ENCODE measurements around the gene TPCN1. TPM values are rescaled to one million over a fixed set of nuclear protein-coding genes. Genes with fewer than 3 reads are reported as not detected.
A peak's percentile ranks its signal among the peaks of the same experiment; 100 is the strongest.

TPCN1 gene
- total RNA-seq, 1 experiment from 2014 or later, result 29.7 TPM

GRCh38 chr12:113186033-113186365 lies 35.3 kb upstream of the TPCN1 start:
- H3K9me3 ChIP-seq (ENCODE audit: control insufficient read depth in 1 of 2, insufficient read depth in 1 of 2, low read depth in 1 of 2, low read length in 2 of 2), result no peaks in the 10 kb centered on the region
- H3K36me3 ChIP-seq (ENCODE audit: control insufficient read depth in 1 of 2, insufficient read depth in 2 of 2, low read length in 2 of 2), result peaks cover 3 to 20% of the 10 kb centered on the region in 2 experiments; a peak in 2 of 4 replicates
- peak overlapping the region; percentile 95 for H3K27ac ChIP-seq (ENCODE audit: low read depth, low read length)
- H3K4me3 ChIP-seq (replicated peaks in 1 of 2; ENCODE audit: low read depth in 1 of 2, low read length in 2 of 2), result peak overlapping the region; percentile 87 to 89
- no peaks in the 10 kb centered on the region for H3K27me3 ChIP-seq (ENCODE audit: insufficient read depth, low read length)
- ChIA-PET POLR2A (interaction anchor here (1.3 to 2.5 kb wide), 3 partner anchors 8 to 36 kb away, joined by 3 to 15 read pairs (median 5); partner anchors contain the start of gene TPCN1), RAD21 (ENCODE audit: low non-redundant PET in 1 of 2, low total read pairs in 2 of 2, uncharacterized antibody in 2 of 2, unreplicated experiment in 2 of 2) (no interaction called here), CTCF (interaction anchor here (3.7 kb wide), 1 partner anchor 11 kb away, joined by 16 read pairs; no protein-coding TSS in a partner anchor)
- no peaks in the 10 kb centered on the region for H3K9me2 ChIP-seq (ENCODE audit: insufficient read depth)
- DNase-seq (ENCODE audit: low read depth, low spot score) (no peak), ATAC-seq (no peak)
- intact Hi-C loops (cut with micrococcal nuclease), result no loop called here
- H3K79me2 ChIP-seq (ENCODE audit: insufficient read depth, low read length), result peaks cover 69% of the 10 kb centered on the region
- H3K4me2 ChIP-seq (ENCODE audit: low read length), result peak overlapping the region; percentile 83
- H3K4me1 ChIP-seq (ENCODE audit: control insufficient read depth in 1 of 2, insufficient read depth in 2 of 2, low read length in 2 of 2), result peaks cover 14 to 49% of the 10 kb centered on the region in 2 experiments; a peak in 3 of 4 replicates
- TF ChIP-seq MAX (IDR thresholded peaks at IDR 0.05), result peak; percentile 34; the same call in 1 of the 2 replicates
- no peak for TF ChIP-seq POLR2A (IDR thresholded peaks at IDR 0.05; ENCODE audit: borderline replicate concordance, extremely low read depth, insufficient read depth, insufficient read length)
- H2AFZ ChIP-seq (ENCODE audit: low read depth, low read length, poor library complexity, severe bottlenecking), result no peak overlapping the region
- H4K20me1 ChIP-seq (ENCODE audit: insufficient read depth), result no peaks in the 10 kb centered on the region; the same call in 1 of the 2 replicates
- no TSS peak for BruUV-seq (replicated peaks)
- H3K9ac ChIP-seq (ENCODE audit: low read length), result peak overlapping the region; percentile 100

GRCh38 chr12:113186666-113187325 lies 34.5 kb upstream of the TPCN1 start:
- Histone ChIP-seq H2AFZ (ENCODE audit: low read depth, low read length, poor library complexity, severe bottlenecking) (no peak overlapping the region), H3K9ac (ENCODE audit: low read length) (peak overlapping the region; percentile 100), H3K9me2 (ENCODE audit: insufficient read depth) (no peaks in the 10 kb centered on the region), H3K79me2 (ENCODE audit: insufficient read depth, low read length) (peaks cover 61% of the 10 kb centered on the region), H3K4me1 (ENCODE audit: control insufficient read depth in 1 of 2, insufficient read depth in 2 of 2, low read length in 2 of 2) (peaks cover 18 to 57% of the 10 kb centered on the region in 2 experiments), H3K9me3 (ENCODE audit: control insufficient read depth in 1 of 2, insufficient read depth in 1 of 2, low read depth in 1 of 2, low read length in 2 of 2) (no peaks in the 10 kb centered on the region), H3K27ac (ENCODE audit: low read depth, low read length) (0 out of 2 replicates have a peak overlapping the region, but pooled peaks have one; percentile 95), H3K27me3 (ENCODE audit: insufficient read depth, low read length) (no peaks in the 10 kb centered on the region), H3K36me3 (ENCODE audit: control insufficient read depth in 1 of 2, insufficient read depth in 2 of 2, low read length in 2 of 2) (peaks cover 3 to 26% of the 10 kb centered on the region in 2 experiments; a peak in 2 of 4 replicates), H4K20me1 (ENCODE audit: insufficient read depth) (no peaks in the 10 kb centered on the region; the same call in 1 of the 2 replicates), H3K4me2 (ENCODE audit: low read length) (peak overlapping the region; percentile 83), H3K4me3 (replicated peaks in 1 of 2; ENCODE audit: low read depth in 1 of 2, low read length in 2 of 2) (peak overlapping the region; percentile 87 to 89)
- TF ChIP-seq EGR1 (IDR thresholded peaks at IDR 0.05; ENCODE audit: low read depth) (no peak), ZFX (IDR thresholded peaks at IDR 0.05) (no peak), ZBTB33 (IDR thresholded peaks at IDR 0.05; ENCODE audit: extremely low read depth, insufficient replicate concordance, low read length) (no peak), SIN3A (IDR thresholded peaks at IDR 0.05; ENCODE audit: low read depth) (no peak), CBX3 (IDR thresholded peaks at IDR 0.05; ENCODE audit: low read depth) (no peak), REST (IDR thresholded peaks at IDR 0.05; ENCODE audit: low read depth) (no peak), SRF (IDR thresholded peaks at IDR 0.05; ENCODE audit: low read depth) (no peak)
- DNase-seq (ENCODE audit: low read depth, low spot score) (no peak), ATAC-seq (no peak)
- CTCF ChIA-PET, result no interaction called here
- intact Hi-C loops (cut with micrococcal nuclease), result no loop called here
- POLR2A ChIA-PET, result interaction anchor here (2.5 kb wide), 1 partner anchor 8 kb away, joined by 15 read pairs; no protein-coding TSS in a partner anchor
- RAD21 ChIA-PET (ENCODE audit: low non-redundant PET in 1 of 2, low total read pairs in 2 of 2, uncharacterized antibody in 2 of 2, unreplicated experiment in 2 of 2), result no interaction called here
- BruUV-seq (replicated peaks), result no TSS peak

Measured in HCT116 (cell line).